Neural cell (in vitro differentiated cells): ENCODE data around the gene TCN2. TPM values are rescaled to one million over a fixed set of nuclear protein-coding genes. Genes with fewer than 3 reads are reported as not detected.

Experiments used
- H2AFZ ChIP-seq: fragments of 200-600, 300-800 bp; sonication (generic), shearing (Covaris generic); 2 replicates; pipeline ENCODE4 v1.6.0; 2014; ENCODE audit warnings: low read depth, mild to moderate bottlenecking, antibody characterized with exemption, low read length, moderate library complexity
- H3F3A ChIP-seq: fragments of 200-600 bp; shearing (Covaris generic); 2 replicates; pipeline ENCODE4 v1.6.1; 2016; ENCODE audit warnings: mild to moderate bottlenecking, moderate library complexity, mixed read lengths, antibody characterized with exemption, low read length; ENCODE audit not compliant: insufficient read depth, poor library complexity, severe bottlenecking
- H3K27ac ChIP-seq: fragments of 200-600, 300-800 bp; sonication (generic), shearing (Covaris generic); 2 replicates; pipeline ENCODE4 v1.5.1; 2014; ENCODE audit warnings: mild to moderate bottlenecking, low read length, moderate library complexity
- H3K27me3 ChIP-seq: fragments of 300-800, 200-600 bp; sonication (generic), shearing (Covaris generic); 2 replicates; pipeline ENCODE4 v1.6.0; 2014; ENCODE audit warnings: mild to moderate bottlenecking, low read depth, low read length, moderate library complexity; ENCODE audit not compliant: insufficient read depth
- H3K36me3 ChIP-seq: fragments of 300-800, 200-600 bp; sonication (generic), shearing (Covaris generic); 2 replicates; pipeline ENCODE4 v1.5.1; 2014; ENCODE audit warnings: mild to moderate bottlenecking, antibody characterized with exemption, low read length, moderate library complexity; ENCODE audit not compliant: insufficient read depth
- H3K4me2 ChIP-seq: fragments of 300-800, 200-600 bp; sonication (generic), shearing (Covaris generic); 2 replicates; pipeline ENCODE4 v1.6.0; 2014; ENCODE audit warnings: mild to moderate bottlenecking, low read length
- H3K4me3 ChIP-seq: fragments of 300-800, 200-600 bp; sonication (generic), shearing (Covaris generic); 2 replicates; pipeline ENCODE4 v1.5.1; 2014; ENCODE audit warnings: mild to moderate bottlenecking, low read length, moderate library complexity
- H3K79me2 ChIP-seq: fragments of 200-600 bp; shearing (Covaris generic); replicated peaks from 2 replicates; pipeline ENCODE4 v1.6.0; 2014; ENCODE audit warnings: mild to moderate bottlenecking, low read length, moderate library complexity; ENCODE audit not compliant: insufficient read depth
- H3K9ac ChIP-seq: fragments of 300-800, 200-600 bp; sonication (generic), shearing (Covaris generic); 2 replicates; pipeline ENCODE4 v1.6.1; 2016; ENCODE audit warnings: mild to moderate bottlenecking, low read length, mixed read lengths
- H3K9me2 ChIP-seq: fragments of 200-600 bp; shearing (Covaris generic); 2 replicates; pipeline ENCODE4 v1.6.1; 2016; ENCODE audit warnings: mild to moderate bottlenecking, low read length, mixed read lengths; ENCODE audit not compliant: insufficient read depth
- H3K9me3 ChIP-seq: fragments of 200-600, 300-800 bp; sonication (generic), shearing (Covaris generic); 2 replicates; pipeline ENCODE4 v1.6.1; 2016; ENCODE audit warnings: mild to moderate bottlenecking, mixed run types, low read length, moderate library complexity, mixed read lengths
- H4K20me1 ChIP-seq: fragments of 200-600 bp; shearing (Covaris generic); 2 replicates; pipeline ENCODE4 v1.6.1; 2016; ENCODE audit warnings: mild to moderate bottlenecking, mixed run types; ENCODE audit not compliant: insufficient read depth
- EP300 ChIP-seq: fragments of 450-650 bp; conservative IDR thresholded peaks from 2 replicates; pipeline ENCODE4 v1.6.1; 2014; ENCODE audit warnings: antibody characterized with exemption, mild to moderate bottlenecking, moderate library complexity; ENCODE audit not compliant: poor library complexity, severe bottlenecking
- EZH2 ChIP-seq: fragments of 200-600, 300-800 bp; shearing (Covaris generic), sonication (generic); IDR thresholded peaks from 2 replicates; pipeline ENCODE4 v1.6.1; 2014; ENCODE audit warnings: antibody characterized with exemption, low read length, borderline replicate concordance, mild to moderate bottlenecking; ENCODE audit not compliant: insufficient read depth, poor library complexity, severe bottlenecking
- MXI1 ChIP-seq: fragments of 450-650 bp; conservative IDR thresholded peaks from 2 replicates; pipeline ENCODE4 v1.6.1; 2014; ENCODE audit warnings: antibody characterized with exemption, mild to moderate bottlenecking; ENCODE audit not compliant: poor library complexity, severe bottlenecking
- POLR2AphosphoS5 ChIP-seq: IDR thresholded peaks from 2 replicates; pipeline ENCODE4 v1.6.1; 2012
- RAD21 ChIP-seq: fragments of 450-650 bp; conservative IDR thresholded peaks from 2 replicates; pipeline ENCODE4 v1.6.1; 2014; ENCODE audit warnings: antibody characterized with exemption, mild to moderate bottlenecking, moderate library complexity
- SMC3 ChIP-seq: fragments of 450-650 bp; conservative IDR thresholded peaks from 2 replicates; pipeline ENCODE4 v1.6.1; 2014; ENCODE audit warnings: antibody characterized with exemption, mild to moderate bottlenecking, moderate library complexity; ENCODE audit not compliant: poor library complexity
- TAF1 ChIP-seq: IDR thresholded peaks from 2 replicates; pipeline ENCODE4 v1.6.1; 2012; ENCODE audit warnings: low read depth
- polyA plus RNA-seq: library from polyadenylated mRNA; depleted of rRNA; stranded (reverse); fragments of >200 nt; gene quantifications from 2 replicates; pipeline ENCODE4 v1.2.3, GENCODE V29; 2014
- TF ChIP-seq, protein P1 (sequence below): IDR thresholded peaks from 2 replicates; pipeline ENCODE4 v1.6.1; 2012; ENCODE audit warnings: borderline replicate concordance
- TF ChIP-seq, protein P2 (sequence below): fragments of 450-650 bp; IDR thresholded peaks from 2 replicates; pipeline ENCODE4 v1.5.1; 2014; ENCODE audit warnings: antibody characterized with exemption, mild to moderate bottlenecking, moderate library complexity; ENCODE audit not compliant: poor library complexity, severe bottlenecking

TCN2 gene
- polyA plus RNA-seq, 1 donor from 2014 or later, result 13.0 TPM

DNA sequence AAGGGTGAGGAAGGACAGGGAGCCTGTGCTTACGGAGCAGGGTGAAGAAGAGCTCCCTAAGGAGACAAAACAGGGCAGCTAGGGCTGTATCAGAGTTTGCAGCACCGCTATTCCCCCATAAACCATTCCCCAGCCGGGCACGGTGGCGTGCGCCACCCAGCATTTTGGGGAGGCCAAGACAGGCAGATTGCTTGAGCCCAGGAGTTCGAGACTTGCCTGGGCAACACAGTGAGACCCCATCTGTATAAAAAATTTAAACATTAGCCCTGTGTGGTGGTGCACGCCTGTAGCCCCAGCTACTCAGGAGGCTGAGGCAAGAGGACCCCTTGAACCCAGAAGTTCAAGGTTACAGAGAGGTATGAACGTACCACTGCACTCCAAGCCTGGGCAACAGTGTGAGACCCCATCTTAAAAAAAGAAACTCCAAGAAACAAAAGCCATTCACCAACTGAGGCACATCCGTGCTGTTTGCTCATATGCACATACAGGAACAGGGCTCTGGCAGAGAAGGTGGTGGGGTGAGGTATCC lies 37.2 kb upstream of the TCN2 start:
- no peaks in the 10 kb centered on the region for H3K36me3 ChIP-seq
- no peak overlapping the region for H3K9ac ChIP-seq
- H3K9me3 ChIP-seq, result no peaks in the 10 kb centered on the region
- H3K79me2 ChIP-seq, result no peaks in the 10 kb centered on the region
- no peak overlapping the region for H2AFZ ChIP-seq
- H3F3A ChIP-seq, result no peaks in the 10 kb centered on the region
- H3K27me3 ChIP-seq, result no peaks in the 10 kb centered on the region
- TF ChIP-seq, protein P1, sequence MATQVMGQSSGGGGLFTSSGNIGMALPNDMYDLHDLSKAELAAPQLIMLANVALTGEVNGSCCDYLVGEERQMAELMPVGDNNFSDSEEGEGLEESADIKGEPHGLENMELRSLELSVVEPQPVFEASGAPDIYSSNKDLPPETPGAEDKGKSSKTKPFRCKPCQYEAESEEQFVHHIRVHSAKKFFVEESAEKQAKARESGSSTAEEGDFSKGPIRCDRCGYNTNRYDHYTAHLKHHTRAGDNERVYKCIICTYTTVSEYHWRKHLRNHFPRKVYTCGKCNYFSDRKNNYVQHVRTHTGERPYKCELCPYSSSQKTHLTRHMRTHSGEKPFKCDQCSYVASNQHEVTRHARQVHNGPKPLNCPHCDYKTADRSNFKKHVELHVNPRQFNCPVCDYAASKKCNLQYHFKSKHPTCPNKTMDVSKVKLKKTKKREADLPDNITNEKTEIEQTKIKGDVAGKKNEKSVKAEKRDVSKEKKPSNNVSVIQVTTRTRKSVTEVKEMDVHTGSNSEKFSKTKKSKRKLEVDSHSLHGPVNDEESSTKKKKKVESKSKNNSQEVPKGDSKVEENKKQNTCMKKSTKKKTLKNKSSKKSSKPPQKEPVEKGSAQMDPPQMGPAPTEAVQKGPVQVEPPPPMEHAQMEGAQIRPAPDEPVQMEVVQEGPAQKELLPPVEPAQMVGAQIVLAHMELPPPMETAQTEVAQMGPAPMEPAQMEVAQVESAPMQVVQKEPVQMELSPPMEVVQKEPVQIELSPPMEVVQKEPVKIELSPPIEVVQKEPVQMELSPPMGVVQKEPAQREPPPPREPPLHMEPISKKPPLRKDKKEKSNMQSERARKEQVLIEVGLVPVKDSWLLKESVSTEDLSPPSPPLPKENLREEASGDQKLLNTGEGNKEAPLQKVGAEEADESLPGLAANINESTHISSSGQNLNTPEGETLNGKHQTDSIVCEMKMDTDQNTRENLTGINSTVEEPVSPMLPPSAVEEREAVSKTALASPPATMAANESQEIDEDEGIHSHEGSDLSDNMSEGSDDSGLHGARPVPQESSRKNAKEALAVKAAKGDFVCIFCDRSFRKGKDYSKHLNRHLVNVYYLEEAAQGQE, result no peak
- no peak for TF ChIP-seq MXI1
- H3K4me3 ChIP-seq, result no peak overlapping the region
- H3K9me2 ChIP-seq, result no peaks in the 10 kb centered on the region
- H3K4me2 ChIP-seq, result no peak overlapping the region
- H3K27ac ChIP-seq, result no peak overlapping the region
- no peaks in the 10 kb centered on the region for H4K20me1 ChIP-seq

- no peaks in the 10 kb centered on the region for H3F3A ChIP-seq
- no peaks in the 10 kb centered on the region for H4K20me1 ChIP-seq
- H3K9ac ChIP-seq, result no peak overlapping the region
- TF ChIP-seq POLR2AphosphoS5 (no peak), TAF1 (no peak), EP300 (no peak), EZH2 (no peak), MXI1 (no peak), SMC3 (no peak), RAD21 (no peak)
- TF ChIP-seq, protein P1, result no peak
- TF ChIP-seq, protein P2, sequence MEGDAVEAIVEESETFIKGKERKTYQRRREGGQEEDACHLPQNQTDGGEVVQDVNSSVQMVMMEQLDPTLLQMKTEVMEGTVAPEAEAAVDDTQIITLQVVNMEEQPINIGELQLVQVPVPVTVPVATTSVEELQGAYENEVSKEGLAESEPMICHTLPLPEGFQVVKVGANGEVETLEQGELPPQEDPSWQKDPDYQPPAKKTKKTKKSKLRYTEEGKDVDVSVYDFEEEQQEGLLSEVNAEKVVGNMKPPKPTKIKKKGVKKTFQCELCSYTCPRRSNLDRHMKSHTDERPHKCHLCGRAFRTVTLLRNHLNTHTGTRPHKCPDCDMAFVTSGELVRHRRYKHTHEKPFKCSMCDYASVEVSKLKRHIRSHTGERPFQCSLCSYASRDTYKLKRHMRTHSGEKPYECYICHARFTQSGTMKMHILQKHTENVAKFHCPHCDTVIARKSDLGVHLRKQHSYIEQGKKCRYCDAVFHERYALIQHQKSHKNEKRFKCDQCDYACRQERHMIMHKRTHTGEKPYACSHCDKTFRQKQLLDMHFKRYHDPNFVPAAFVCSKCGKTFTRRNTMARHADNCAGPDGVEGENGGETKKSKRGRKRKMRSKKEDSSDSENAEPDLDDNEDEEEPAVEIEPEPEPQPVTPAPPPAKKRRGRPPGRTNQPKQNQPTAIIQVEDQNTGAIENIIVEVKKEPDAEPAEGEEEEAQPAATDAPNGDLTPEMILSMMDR, result no peak
- no peaks in the 10 kb centered on the region for H3K9me3 ChIP-seq
- H3K79me2 ChIP-seq, result no peaks in the 10 kb centered on the region
- no peak overlapping the region for H3K4me3 ChIP-seq
- no peak overlapping the region for H3K27ac ChIP-seq
- no peaks in the 10 kb centered on the region for H3K27me3 ChIP-seq
- H3K9me2 ChIP-seq, result no peaks in the 10 kb centered on the region
- no peak overlapping the region for H3K4me2 ChIP-seq
- H2AFZ ChIP-seq, result no peak overlapping the region
- H3K36me3 ChIP-seq, result no peaks in the 10 kb centered on the region
Observed at GRCh38 chr22:30572210-30572609, 34.8 kb upstream of the TCN2 start.
